HepG2 (cell line): ENCODE data around the gene SDK1.

Experiments
- CCAR2 ChIP-seq: fragments of 200-400 bp; formaldehyde crosslinking; optimal IDR thresholded peaks from 2 replicates; pipeline ENCODE3; 2018; ENCODE audit warnings: low read depth, mild to moderate bottlenecking, low read length, moderate library complexity
- ZNF790 ChIP-seq: sonication (generic); formaldehyde crosslinking; IDR thresholded peaks from 2 replicates; pipeline ENCODE4 v1.8.0; 2022; ENCODE audit warnings: missing genetic modification reagents, mild to moderate bottlenecking, borderline replicate concordance
- TF ChIP-seq, protein P1 (sequence below), 2 experiments: IDR thresholded peaks; 2 replicates each; pipeline ENCODE4 v1.6.1; 2011 to 2012; ENCODE audit warnings: low read length in 2 of 2, borderline replicate concordance in 1 of 2, low read depth in 1 of 2, mild to moderate bottlenecking in 1 of 2, moderate library complexity in 1 of 2
- TF ChIP-seq, protein P2 (sequence below): sonication (generic); formaldehyde crosslinking; IDR thresholded peaks from 2 replicates; pipeline ENCODE4 v1.5.0; 2020; ENCODE audit warnings: mild to moderate bottlenecking, missing genetic modification reagents, moderate library complexity

DNA sequence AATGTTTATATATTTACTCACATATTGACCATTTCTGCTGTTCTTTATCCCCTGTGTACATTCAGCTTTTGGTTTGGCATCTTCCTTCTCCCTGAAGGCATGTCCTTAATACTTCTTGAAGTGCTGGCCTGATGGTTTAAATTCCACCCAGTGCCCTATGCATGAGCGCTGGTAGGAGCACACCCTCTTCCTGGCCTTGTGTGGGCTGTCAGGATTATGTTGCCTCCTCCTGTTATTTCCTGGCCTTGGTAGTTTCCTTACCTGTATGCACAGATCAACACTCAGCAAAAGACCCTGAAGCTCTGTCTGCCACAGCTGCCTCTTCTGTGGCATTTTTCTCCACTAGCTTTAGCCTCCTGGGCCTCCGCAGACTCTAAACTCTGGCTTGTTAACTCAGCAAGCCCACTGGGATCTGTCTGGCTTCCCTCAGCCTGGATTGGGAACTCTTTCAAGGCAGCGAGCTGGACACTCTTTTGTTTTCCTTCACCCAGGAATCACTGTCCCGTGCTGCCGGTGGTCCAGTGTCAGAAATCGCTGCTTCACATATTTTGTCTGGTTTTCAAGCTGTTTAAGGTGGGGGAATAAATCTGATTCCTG is 595.2 kb downstream of the SDK1 start:
- TF ChIP-seq, protein P1, sequence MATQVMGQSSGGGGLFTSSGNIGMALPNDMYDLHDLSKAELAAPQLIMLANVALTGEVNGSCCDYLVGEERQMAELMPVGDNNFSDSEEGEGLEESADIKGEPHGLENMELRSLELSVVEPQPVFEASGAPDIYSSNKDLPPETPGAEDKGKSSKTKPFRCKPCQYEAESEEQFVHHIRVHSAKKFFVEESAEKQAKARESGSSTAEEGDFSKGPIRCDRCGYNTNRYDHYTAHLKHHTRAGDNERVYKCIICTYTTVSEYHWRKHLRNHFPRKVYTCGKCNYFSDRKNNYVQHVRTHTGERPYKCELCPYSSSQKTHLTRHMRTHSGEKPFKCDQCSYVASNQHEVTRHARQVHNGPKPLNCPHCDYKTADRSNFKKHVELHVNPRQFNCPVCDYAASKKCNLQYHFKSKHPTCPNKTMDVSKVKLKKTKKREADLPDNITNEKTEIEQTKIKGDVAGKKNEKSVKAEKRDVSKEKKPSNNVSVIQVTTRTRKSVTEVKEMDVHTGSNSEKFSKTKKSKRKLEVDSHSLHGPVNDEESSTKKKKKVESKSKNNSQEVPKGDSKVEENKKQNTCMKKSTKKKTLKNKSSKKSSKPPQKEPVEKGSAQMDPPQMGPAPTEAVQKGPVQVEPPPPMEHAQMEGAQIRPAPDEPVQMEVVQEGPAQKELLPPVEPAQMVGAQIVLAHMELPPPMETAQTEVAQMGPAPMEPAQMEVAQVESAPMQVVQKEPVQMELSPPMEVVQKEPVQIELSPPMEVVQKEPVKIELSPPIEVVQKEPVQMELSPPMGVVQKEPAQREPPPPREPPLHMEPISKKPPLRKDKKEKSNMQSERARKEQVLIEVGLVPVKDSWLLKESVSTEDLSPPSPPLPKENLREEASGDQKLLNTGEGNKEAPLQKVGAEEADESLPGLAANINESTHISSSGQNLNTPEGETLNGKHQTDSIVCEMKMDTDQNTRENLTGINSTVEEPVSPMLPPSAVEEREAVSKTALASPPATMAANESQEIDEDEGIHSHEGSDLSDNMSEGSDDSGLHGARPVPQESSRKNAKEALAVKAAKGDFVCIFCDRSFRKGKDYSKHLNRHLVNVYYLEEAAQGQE (IDR thresholded peaks at IDR 0.05; ENCODE audit: borderline replicate concordance in 1 of 2, low read depth in 1 of 2, low read length in 2 of 2) = no peak
- no peak for TF ChIP-seq ZNF790 (CRISPR knock-in tag)
- TF ChIP-seq CCAR2 = no peak
- TF ChIP-seq, protein P2, sequence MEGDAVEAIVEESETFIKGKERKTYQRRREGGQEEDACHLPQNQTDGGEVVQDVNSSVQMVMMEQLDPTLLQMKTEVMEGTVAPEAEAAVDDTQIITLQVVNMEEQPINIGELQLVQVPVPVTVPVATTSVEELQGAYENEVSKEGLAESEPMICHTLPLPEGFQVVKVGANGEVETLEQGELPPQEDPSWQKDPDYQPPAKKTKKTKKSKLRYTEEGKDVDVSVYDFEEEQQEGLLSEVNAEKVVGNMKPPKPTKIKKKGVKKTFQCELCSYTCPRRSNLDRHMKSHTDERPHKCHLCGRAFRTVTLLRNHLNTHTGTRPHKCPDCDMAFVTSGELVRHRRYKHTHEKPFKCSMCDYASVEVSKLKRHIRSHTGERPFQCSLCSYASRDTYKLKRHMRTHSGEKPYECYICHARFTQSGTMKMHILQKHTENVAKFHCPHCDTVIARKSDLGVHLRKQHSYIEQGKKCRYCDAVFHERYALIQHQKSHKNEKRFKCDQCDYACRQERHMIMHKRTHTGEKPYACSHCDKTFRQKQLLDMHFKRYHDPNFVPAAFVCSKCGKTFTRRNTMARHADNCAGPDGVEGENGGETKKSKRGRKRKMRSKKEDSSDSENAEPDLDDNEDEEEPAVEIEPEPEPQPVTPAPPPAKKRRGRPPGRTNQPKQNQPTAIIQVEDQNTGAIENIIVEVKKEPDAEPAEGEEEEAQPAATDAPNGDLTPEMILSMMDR (CRISPR knock-in tag) = no peak
